Kidney (tissue), 14 donors: ENCODE results near the gene SMCR8. TPM values are rescaled to one million over a fixed set of nuclear protein-coding genes. Genes with fewer than 3 reads are reported as not detected.
A peak's percentile ranks its signal among the peaks of the same experiment; 100 is the strongest.

ENCODE experiments used
- DNase-seq, 5 donors: peaks; one replicate each; pipeline ENCODE4 v3.0.0-alpha.2; 2013 to 2020
- FAIRE-seq: peaks from 2 replicates; lab custom pipeline; 2012; peaks lifted over from hg19 to GRCh38; lab: Jason Lieb, UNC
- H3K27ac ChIP-seq, 2 donors: one replicate each; pipeline ENCODE4 v1.7.0; 2013; ENCODE audit warnings: low read depth in 2 of 2, low read length in 2 of 2, inconsistent platforms in 1 of 2
- H3K27me3 ChIP-seq: one replicate; pipeline ENCODE4 v1.7.1; 2013; ENCODE audit warnings: low read length, inconsistent platforms; ENCODE audit not compliant: control insufficient read depth, insufficient read depth
- H3K36me3 ChIP-seq, 3 donors: one replicate each; pipeline versions ENCODE4 v1.7.0 to v1.7.1; 2013; ENCODE audit warnings: low read length in 3 of 3, control low read depth in 1 of 3, inconsistent platforms in 1 of 3; ENCODE audit not compliant: insufficient read depth in 3 of 3, control insufficient read depth in 2 of 3
- H3K4me1 ChIP-seq, 3 donors: one replicate each; pipeline versions ENCODE4 v1.7.0 to v1.7.1; 2013; ENCODE audit warnings: low read length in 3 of 3, inconsistent platforms in 1 of 3, low read depth in 1 of 3; ENCODE audit not compliant: control insufficient read depth in 2 of 3, insufficient read depth in 2 of 3
- H3K4me3 ChIP-seq, 3 donors: one replicate each; pipeline versions ENCODE4 v1.7.0 to v1.8.1; 2013; ENCODE audit warnings: low read length in 3 of 3, control low read depth in 1 of 3, inconsistent platforms in 1 of 3
- H3K9ac ChIP-seq, 3 donors: one replicate each; pipeline versions ENCODE4 v1.7.0 to v1.7.1; 2013; ENCODE audit warnings: low read length in 3 of 3, control low read depth in 1 of 3, inconsistent platforms in 1 of 3
- H3K9me3 ChIP-seq, 3 donors: one replicate each; pipeline versions ENCODE4 v1.7.0 to v1.7.1; 2013; ENCODE audit warnings: low read length in 3 of 3, control low read depth in 1 of 3, inconsistent platforms in 1 of 3; ENCODE audit not compliant: control insufficient read depth in 2 of 3, insufficient read depth in 1 of 3
- CTCF ChIP-seq: IDR thresholded peaks from 3 replicates; pipeline ENCODE4 v1.5.1; 2012; ENCODE audit warnings: mild to moderate bottlenecking, moderate library complexity, borderline replicate concordance; ENCODE audit not compliant: insufficient read depth; ENCODE audit errors: extremely low read depth
- intact Hi-C: fragments of 100-400 bp; cut with DNase I; formaldehyde crosslinking; loops from one replicate; pipeline ENCODE4 v1.11.1; 2022
- polyA plus RNA-seq: library from polyadenylated mRNA; stranded (reverse); fragments of 350-450 nt; fragmentation: Illumina TruSeq; extraction: RNeasy Lipid Tissue Mini Kit (QIAGEN cat#74804); gene quantifications from one replicate; pipeline ENCODE4 v1.2.3, GENCODE V29; 2014; ENCODE audit warnings: low read depth, low replicate concordance; ENCODE audit not compliant: insufficient read depth
- total RNA-seq: library from RNA; stranded (reverse); fragmentation: NEBNext Ultra II Directional; extraction: Animal tissue kit (Norgen Biotek cat#: 25700); gene quantifications from one replicate; pipeline ENCODE4 v1.2.1, GENCODE V29; 2021
- donor health status: control.
- donor health status: control.
- donor health status: control.
- donor health status: control.
- donor health status: control.
- donor health status: DM: yes; HTN: yes; CAD: no.
- donor health status: Normal renal cell carcinoma (clear cell type).

Gene SMCR8
- total and polyA plus RNA-seq, 2 donors from 2014 or later: 3.1 to 22.4 TPM

GRCh38 chr17:18361837-18362697 is 47.0 kb downstream of the SMCR8 start:
- no peaks in the 10 kb centered on the region for H3K4me1 ChIP-seq
- H3K27me3 ChIP-seq: no peaks in the 10 kb centered on the region
- H3K9ac ChIP-seq: peak overlapping the region in 1 of 3 donors; percentile 70
- intact Hi-C loops: no loop called here
- no peaks in the 10 kb centered on the region for H3K36me3 ChIP-seq
- no peak for FAIRE-seq
- H3K4me3 ChIP-seq: peak overlapping the region; percentile 34 to 95 (median 76)
- H3K9me3 ChIP-seq: no peaks in the 10 kb centered on the region
- H3K27ac ChIP-seq: peak overlapping the region; percentile 69 to 94
- TF ChIP-seq CTCF: no peak
- no peak for DNase-seq

GRCh38 chr17:18362698-18363100 is 47.6 kb downstream of the SMCR8 start:
- peak overlapping the region; percentile 91 to 94 for H3K27ac ChIP-seq

GRCh38 chr17:18363101-18364049 is 48.3 kb downstream of the SMCR8 start, which contains the start of gene SHMT1:
Gene SHMT1, minus strand, starts transcription at chr17:18363550. Its CDS starts 7,569 bp downstream, at chr17:18355981.
- peak within 1 kb of the TSS; percentile 91 to 94 for H3K27ac ChIP-seq
- intact Hi-C loops: no loop called here

More at GRCh38 chr17:18362698-18363100, 47.6 kb downstream of the SMCR8 start:
- Histone ChIP-seq H3K9me3 (no peaks in the 10 kb centered on the region), H3K4me1 (no peaks in the 10 kb centered on the region), H3K36me3 (no peaks in the 10 kb centered on the region), H3K9ac (peak overlapping the region; percentile 0 to 85 (median 70)), H3K4me3 (peak overlapping the region; percentile 34 to 95 (median 76)), H3K27me3 (no peaks in the 10 kb centered on the region)
- DNase-seq (peak; percentile 61 to 94 (median 80)), FAIRE-seq (no peak)
- intact Hi-C loops: no loop called here
- TF ChIP-seq CTCF: no peak

More at GRCh38 chr17:18363101-18364049, 48.3 kb downstream of the SMCR8 start, which contains the start of gene SHMT1:
- Histone ChIP-seq H3K4me3 (peak within 1 kb of the TSS; percentile 34 to 95 (median 76)), H3K36me3 (no peaks in the 10 kb centered on the region), H3K9ac (peak within 1 kb of the TSS; percentile 27 to 85 (median 70)), H3K27me3 (no peaks in the 10 kb centered on the region), H3K9me3 (no peaks in the 10 kb centered on the region), H3K4me1 (no peaks in the 10 kb centered on the region)
- FAIRE-seq: peak; percentile 62
- no peak for TF ChIP-seq CTCF
- peak; percentile 93 to 98 (median 96) for DNase-seq
